Spleen (tissue), 11 donors: ENCODE measurements around the gene HSPA12A. TPM values are rescaled to one million over a fixed set of nuclear protein-coding genes. Genes with fewer than 3 reads are reported as not detected.

ENCODE experiments used
- DNase-seq: peaks from one replicate; pipeline ENCODE4 v3.0.0-alpha.2; 2020
- H3K27ac ChIP-seq, 8 donors: fragments of 200-600 bp; sonication (generic) in 7 of 8; 1 replicate in 4 of 8; 2 replicates in 4 of 8; pipeline versions ENCODE4 v1.5.0 to v1.8.0; 2016 to 2021; ENCODE audit warnings: inconsistent platforms in 4 of 8, mild to moderate bottlenecking in 4 of 8, moderate library complexity in 1 of 8
- H3K27me3 ChIP-seq, 7 donors: fragments of 200-600 bp; sonication (generic) in 6 of 7; replicated peaks in 1 of 7; 1 replicate in 4 of 7; 2 replicates in 3 of 7; pipeline versions ENCODE4 v1.5.0 to v1.8.0; 2016 to 2021; ENCODE audit warnings: inconsistent platforms in 3 of 7, mild to moderate bottlenecking in 1 of 7
- H3K36me3 ChIP-seq, 6 donors: fragments of 200-600 bp; sonication (generic) in 5 of 6; 1 replicate in 4 of 6; 2 replicates in 2 of 6; pipeline versions ENCODE4 v1.5.0 to v1.8.0; 2016 to 2021; ENCODE audit warnings: inconsistent platforms in 2 of 6
- H3K4me1 ChIP-seq, 6 donors: fragments of 200-600 bp; sonication (generic) in 5 of 6; 1 replicate in 3 of 6; 2 replicates in 3 of 6; pipeline versions ENCODE4 v1.5.0 to v1.8.0; 2016 to 2021; ENCODE audit warnings: inconsistent platforms in 3 of 6
- H3K4me3 ChIP-seq, 8 donors: fragments of 200-600 bp; sonication (generic) in 7 of 8; 1 replicate in 4 of 8; 2 replicates in 4 of 8; pipeline versions ENCODE4 v1.5.0 to v1.8.0; 2016 to 2021; ENCODE audit warnings: inconsistent platforms in 4 of 8, mild to moderate bottlenecking in 4 of 8, moderate library complexity in 2 of 8
- H3K9me3 ChIP-seq, 8 donors: fragments of 200-600 bp; sonication (generic) in 7 of 8; 1 replicate in 4 of 8; 2 replicates in 4 of 8; pipeline versions ENCODE4 v1.5.0 to v1.8.0; 2016 to 2021; ENCODE audit warnings: inconsistent platforms in 4 of 8
- CTCF ChIP-seq, 11 experiments: fragments of 200-600 bp in 7 of 11; fragments of 450-650 bp in 4 of 11; sonication (generic) in 4 of 11; IDR thresholded peaks in 8 of 11; conservative IDR thresholded peaks in 3 of 11; 1 replicate in 7 of 11; 2 replicates in 4 of 11; pipeline versions ENCODE4 v1.4.0 to v1.8.0; 2016 to 2021; ENCODE audit warnings: antibody characterized with exemption in 11 of 11, inconsistent platforms in 4 of 11, mild to moderate bottlenecking in 1 of 11
- POLR2A ChIP-seq, 3 donors: fragments of 450-650 bp; IDR thresholded peaks; one replicate each; pipeline ENCODE4 v1.5.1; 2017; ENCODE audit warnings: antibody characterized with exemption in 3 of 3, mild to moderate bottlenecking in 1 of 3
- POLR2AphosphoS5 ChIP-seq, 3 donors: sonication (generic); formaldehyde crosslinking; IDR thresholded peaks; one replicate each; pipeline ENCODE4 v1.5.1; 2017; ENCODE audit warnings: antibody characterized with exemption in 3 of 3
- WGBS, 5 donors: extraction: QIAGEN DNeasy Blood & Tissue Kit in 3 of 5; methylation state at CpG; one replicate each; pipeline versions ENCODE4 v1.1.5 to v1.1.7; 2013 to 2018; 5-methylcytosine and 5-hydroxymethylcytosine counted together
- intact Hi-C: fragments of 100-400 bp; cut with DNase I; formaldehyde crosslinking; loops from one replicate; pipeline ENCODE4 v1.15.0; 2023; ENCODE audit warnings: low total_unique reads
- polyA plus RNA-seq, 3 donors: library from polyadenylated mRNA; stranded (reverse); fragments of 200-250 nt; gene quantifications; one replicate each; pipeline ENCODE4 v1.2.1, GENCODE V29; 2013
- total RNA-seq, 7 donors: library from RNA; depleted of rRNA in 3 of 7; stranded (reverse); fragments of >200 nt in 3 of 7; fragmentation: NEBNext Ultra II Directional in 4 of 7; extraction: Animal tissue kit (Norgen Biotek cat#: 25700) in 4 of 7; gene quantifications; one replicate each; pipeline versions ENCODE4 v1.1.0 to v1.2.1, GENCODE V29; 2016 to 2021
- donor health status: healthy with polysubstance abuse.
- donor health status: DM: no; HTN: no; CAD: no; lungs with moderate emphysema.
- donor health status: DM: no; HTN: no; CAD: no.
- donor health status: Bipolar disorder and iron deficiency.
- donor health status: healthy.
- donor health status: DM: no; HTN: no; CAD: no.
- donor health status: DM: yes; HTN: yes; CAD: no.

The HSPA12A gene
- total and polyA plus RNA-seq, 10 donors = 1.5 to 16.5 (median 6.9) TPM

- WGBS, 5 donors = 93 to 97% (median 94%) methylated on average over 15 of the region's 15 CpGs
These were observed 63.0 kb downstream of the HSPA12A start for GRCh38 chr10:116679351-116679750.

GRCh38 chr10:116676633-116677032 is 65.7 kb downstream of the HSPA12A start:
- Histone ChIP-seq H3K27me3 (no peaks in the 10 kb centered on the region), H3K36me3 (peaks cover 0 to 17% (median 0%) of the 10 kb centered on the region in 6 donors), H3K9me3 (no peaks in the 10 kb centered on the region), H3K27ac (no peak overlapping the region), H3K4me3 (no peak overlapping the region), H3K4me1 (no peaks in the 10 kb centered on the region)
- TF ChIP-seq CTCF (IDR thresholded peaks at IDR 0.05 in 8 of 11, conservative IDR thresholded peaks at IDR 0.05 in 3 of 11) (no peak), POLR2A (IDR thresholded peaks at IDR 0.05) (no peak), POLR2AphosphoS5 (IDR thresholded peaks at IDR 0.05) (no peak)
- no peak for DNase-seq
- intact Hi-C loops = no loop called here
- 77 to 89% (median 84%) methylated on average over 8 of the region's 8 CpGs for WGBS, 5 donors

More at GRCh38 chr10:116679351-116679750, 63.0 kb downstream of the HSPA12A start:
- peaks cover 0 to 17% (median 0%) of the 10 kb centered on the region in 6 donors for H3K36me3 ChIP-seq
- intact Hi-C loops = loop anchor here (2.0 kb wide), 1 partner anchor 109 kb away; no protein-coding TSS in a partner anchor
- DNase-seq = no peak
- no peak overlapping the region for H3K27ac ChIP-seq
- no peaks in the 10 kb centered on the region for H3K9me3 ChIP-seq
- no peak overlapping the region for H3K4me3 ChIP-seq
- H3K27me3 ChIP-seq = no peaks in the 10 kb centered on the region
- H3K4me1 ChIP-seq = peaks cover 0 to 7% (median 3%) of the 10 kb centered on the region in 6 donors
- TF ChIP-seq POLR2AphosphoS5 (IDR thresholded peaks at IDR 0.05) (no peak), CTCF (IDR thresholded peaks at IDR 0.05 in 8 of 11, conservative IDR thresholded peaks at IDR 0.05 in 3 of 11) (no peak), POLR2A (IDR thresholded peaks at IDR 0.05) (no peak)

GRCh38 chr10:116676118-116676517 is 66.2 kb downstream of the HSPA12A start:
- intact Hi-C loops = no loop called here
- Histone ChIP-seq H3K9me3 (no peaks in the 10 kb centered on the region), H3K4me3 (no peak overlapping the region), H3K27ac (no peak overlapping the region), H3K27me3 (no peaks in the 10 kb centered on the region), H3K36me3 (peaks cover 0 to 17% (median 0%) of the 10 kb centered on the region in 6 donors), H3K4me1 (no peaks in the 10 kb centered on the region)
- TF ChIP-seq CTCF (IDR thresholded peaks at IDR 0.05 in 8 of 11, conservative IDR thresholded peaks at IDR 0.05 in 3 of 11) (no peak), POLR2A (IDR thresholded peaks at IDR 0.05) (no peak), POLR2AphosphoS5 (IDR thresholded peaks at IDR 0.05) (no peak)
- WGBS, 5 donors = 85 to 91% (median 90%) methylated on average over 7 to 11 of the region's 11 CpGs
- DNase-seq = no peak

- 72 to 87% (median 82%) methylated on average over 25 to 32 of the region's 32 CpGs for WGBS, 5 donors
- DNase-seq = no peak
These were observed 67.4 kb downstream of the HSPA12A start for GRCh38 chr10:116674901-116675423.

More at GRCh38 chr10:116674901-116675423, 67.4 kb downstream of the HSPA12A start:
- H3K4me1 ChIP-seq = no peaks in the 10 kb centered on the region
- H3K36me3 ChIP-seq = peaks cover 0 to 17% (median 0%) of the 10 kb centered on the region in 6 donors
- H3K27ac ChIP-seq = no peak overlapping the region
- intact Hi-C loops = no loop called here
- H3K27me3 ChIP-seq = peaks cover 0 to 9% (median 0%) of the 10 kb centered on the region in 7 donors
- TF ChIP-seq POLR2A (IDR thresholded peaks at IDR 0.05) = no peak
- no peak for TF ChIP-seq POLR2AphosphoS5 (IDR thresholded peaks at IDR 0.05)
- no peak for TF ChIP-seq CTCF (IDR thresholded peaks at IDR 0.05 in 8 of 11, conservative IDR thresholded peaks at IDR 0.05 in 3 of 11)
- no peaks in the 10 kb centered on the region for H3K9me3 ChIP-seq
- no peak overlapping the region for H3K4me3 ChIP-seq
